Aorta (tissue), 5 donors: ENCODE data around the gene LRTM1. TPM values are rescaled to one million over a fixed set of nuclear protein-coding genes. Genes with fewer than 3 reads are reported as not detected.

Source experiments
- ATAC-seq: fragments of 200-7000 bp; cut with Tn5 transposase; one replicate; pipeline ENCODE4 v1.9.1; 2022; ENCODE audit warnings: moderate library complexity; ENCODE audit not compliant: low FRiP score
- DNase-seq, 2 donors: peaks; one replicate each; pipeline ENCODE4 v3.0.0-alpha.2; 2020
- H3K27ac ChIP-seq, 2 donors: one replicate each; pipeline ENCODE4 v1.5.1; 2013; ENCODE audit warnings: low read length in 2 of 2, mild to moderate bottlenecking in 2 of 2, moderate library complexity in 2 of 2, control low read depth in 1 of 2, inconsistent platforms in 1 of 2, low read depth in 1 of 2
- H3K27me3 ChIP-seq, 2 donors: one replicate each; pipeline ENCODE4 v1.6.1; 2013; ENCODE audit warnings: control low read depth in 1 of 2, low read length in 1 of 2, mild to moderate bottlenecking in 1 of 2, moderate library complexity in 1 of 2; ENCODE audit not compliant: insufficient read depth in 2 of 2, control insufficient read depth in 1 of 2
- H3K36me3 ChIP-seq, 2 donors: one replicate each; pipeline ENCODE4 v1.6.1; 2013; ENCODE audit warnings: control low read depth in 1 of 2, low read length in 1 of 2, mild to moderate bottlenecking in 1 of 2; ENCODE audit not compliant: insufficient read depth in 2 of 2, control insufficient read depth in 1 of 2
- H3K4me1 ChIP-seq, 2 donors: one replicate each; pipeline ENCODE4 v1.6.1; 2013; ENCODE audit warnings: low read length in 2 of 2, control low read depth in 1 of 2, mild to moderate bottlenecking in 1 of 2, moderate library complexity in 1 of 2; ENCODE audit not compliant: insufficient read depth in 2 of 2, control insufficient read depth in 1 of 2
- H3K4me3 ChIP-seq, 2 donors: one replicate each; pipeline ENCODE4 v1.5.1; 2013; ENCODE audit warnings: low read length in 2 of 2, control low read depth in 1 of 2, mild to moderate bottlenecking in 1 of 2
- H3K9me3 ChIP-seq: one replicate; pipeline ENCODE4 v1.6.1; 2013; ENCODE audit warnings: mild to moderate bottlenecking, low read length; ENCODE audit not compliant: control insufficient read depth
- WGBS, 2 donors: extraction: QIAGEN DNeasy Blood & Tissue Kit; methylation state at CpG; one replicate each; pipeline ENCODE4 v1.1.7; 2013; 5-methylcytosine and 5-hydroxymethylcytosine counted together
- intact Hi-C, 2 donors: fragments of 100-400 bp; cut with DNase I; formaldehyde crosslinking; loops; one replicate each; pipeline versions ENCODE4 v1.14.2 to v1.15.0; 2022
- polyA plus RNA-seq, 2 donors: library from polyadenylated mRNA; stranded (reverse); fragments of 200-250 nt; gene quantifications; one replicate each; pipeline ENCODE4 v1.2.3, GENCODE V29; 2013
- total RNA-seq, 2 donors: library from RNA; stranded (reverse); fragmentation: NEBNext Ultra II Directional; extraction: Animal tissue kit (Norgen Biotek cat#: 25700); gene quantifications; one replicate each; pipeline ENCODE4 v1.2.1, GENCODE V29; 2021
- donor health status: healthy with polysubstance abuse.
- donor health status: Bipolar disorder and iron deficiency.
- donor health status: DM: no; HTN: no; CAD: no.
- donor health status: DM: no; HTN: no; CAD: no.
- donor health status: DM: yes; HTN: yes; CAD: no.

LRTM1 gene
- total and polyA plus RNA-seq, 4 donors: not detected

GRCh38 chr3:54932606-54933005 is 4.7 kb upstream of the LRTM1 start:
- intact Hi-C loops: no loop called here
- Histone ChIP-seq H3K4me3 (no peak overlapping the region), H3K9me3 (no peaks in the 10 kb centered on the region), H3K27me3 (no peaks in the 10 kb centered on the region), H3K27ac (no peak overlapping the region), H3K36me3 (no peaks in the 10 kb centered on the region), H3K4me1 (no peaks in the 10 kb centered on the region)
- ATAC-seq (no peak), DNase-seq (no peak)
- 30 to 36% methylated on average over 4 of the region's 4 CpGs for WGBS, 2 donors

GRCh38 chr3:54931182-54931581 is 3.3 kb upstream of the LRTM1 start:
- DNase-seq: no peak
- H3K4me3 ChIP-seq: no peak overlapping the region
- ATAC-seq: no peak
- H3K9me3 ChIP-seq: no peaks in the 10 kb centered on the region
- H3K27ac ChIP-seq: no peak overlapping the region
- H3K4me1 ChIP-seq: peaks cover 0 to 2% of the 10 kb centered on the region in 2 donors
- intact Hi-C loops: no loop called here
- H3K36me3 ChIP-seq: no peaks in the 10 kb centered on the region
- H3K27me3 ChIP-seq: no peaks in the 10 kb centered on the region
- 49 to 60% methylated on average over 4 of the region's 4 CpGs for WGBS, 2 donors

GRCh38 chr3:54918516-54918915 is 9.3 kb downstream of the LRTM1 start:
- H3K36me3 ChIP-seq: no peaks in the 10 kb centered on the region
- no peak overlapping the region for H3K27ac ChIP-seq
- WGBS, 2 donors: 93 to 94% methylated on average over 12 of the region's 12 CpGs
- DNase-seq (no peak), ATAC-seq (no peak)
- H3K4me1 ChIP-seq: no peaks in the 10 kb centered on the region
- intact Hi-C loops: no loop called here
- no peaks in the 10 kb centered on the region for H3K27me3 ChIP-seq
- H3K4me3 ChIP-seq: no peak overlapping the region
- no peaks in the 10 kb centered on the region for H3K9me3 ChIP-seq

DNA sequence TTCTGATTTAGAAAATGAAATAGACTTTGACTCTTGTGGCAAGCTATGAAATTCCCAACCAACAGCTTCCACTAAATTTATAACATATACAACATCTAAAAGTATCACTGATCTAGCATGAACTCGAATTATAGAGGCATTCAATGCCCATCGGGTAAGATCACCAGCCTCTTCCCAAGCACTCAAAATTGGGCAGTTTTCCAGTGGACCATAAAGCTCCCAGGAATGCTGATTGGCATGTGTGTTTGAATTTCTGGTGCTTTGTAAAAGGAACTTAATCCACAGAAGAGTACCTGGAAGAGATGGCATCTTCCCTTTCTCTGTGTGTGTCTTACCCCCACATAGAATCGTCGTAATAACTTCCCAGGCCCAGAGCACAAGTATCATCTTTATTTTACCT is 10.0 kb downstream of the LRTM1 start:
- WGBS, 2 donors: 76 to 93% methylated on average over 4 of the region's 4 CpGs
- Histone ChIP-seq H3K27me3 (no peaks in the 10 kb centered on the region), H3K9me3 (no peaks in the 10 kb centered on the region), H3K27ac (no peak overlapping the region), H3K4me3 (no peak overlapping the region), H3K36me3 (no peaks in the 10 kb centered on the region), H3K4me1 (no peaks in the 10 kb centered on the region)
- intact Hi-C loops: no loop called here
- DNase-seq (no peak), ATAC-seq (no peak)

GRCh38 chr3:54917174-54917573 is 10.7 kb downstream of the LRTM1 start:
- Histone ChIP-seq H3K27ac (no peak overlapping the region), H3K36me3 (no peaks in the 10 kb centered on the region), H3K4me1 (no peaks in the 10 kb centered on the region), H3K4me3 (no peak overlapping the region), H3K27me3 (no peaks in the 10 kb centered on the region), H3K9me3 (no peaks in the 10 kb centered on the region)
- DNase-seq (no peak), ATAC-seq (no peak)
- intact Hi-C loops: no loop called here
- WGBS, 2 donors: 92 to 94% methylated on average over 2 of the region's 2 CpGs

DNA sequence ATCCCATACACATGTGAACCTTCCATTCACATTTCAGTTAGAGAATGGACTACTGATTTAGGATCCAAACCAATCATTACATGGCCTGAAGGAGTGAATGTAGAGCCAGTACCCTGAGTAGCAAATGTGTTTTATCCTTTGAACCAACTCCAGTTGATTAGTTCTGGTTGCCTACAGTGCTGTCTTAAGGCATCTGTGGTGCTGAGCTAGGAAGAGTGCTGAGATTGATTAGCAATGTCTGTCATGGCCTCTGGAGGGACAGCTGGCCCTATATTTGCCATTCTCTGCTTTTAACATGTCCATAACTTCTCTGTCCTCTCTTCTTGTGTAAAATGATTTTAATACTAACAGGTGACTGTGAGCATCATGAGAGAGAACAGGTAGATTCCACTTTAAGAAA is 11.1 kb downstream of the LRTM1 start:
- intact Hi-C loops: no loop called here
- Histone ChIP-seq H3K4me1 (no peaks in the 10 kb centered on the region), H3K9me3 (peaks cover 2% of the 10 kb centered on the region), H3K4me3 (no peak overlapping the region), H3K27me3 (no peaks in the 10 kb centered on the region), H3K27ac (no peak overlapping the region), H3K36me3 (no peaks in the 10 kb centered on the region)
- ATAC-seq (no peak), DNase-seq (no peak)

DNA sequence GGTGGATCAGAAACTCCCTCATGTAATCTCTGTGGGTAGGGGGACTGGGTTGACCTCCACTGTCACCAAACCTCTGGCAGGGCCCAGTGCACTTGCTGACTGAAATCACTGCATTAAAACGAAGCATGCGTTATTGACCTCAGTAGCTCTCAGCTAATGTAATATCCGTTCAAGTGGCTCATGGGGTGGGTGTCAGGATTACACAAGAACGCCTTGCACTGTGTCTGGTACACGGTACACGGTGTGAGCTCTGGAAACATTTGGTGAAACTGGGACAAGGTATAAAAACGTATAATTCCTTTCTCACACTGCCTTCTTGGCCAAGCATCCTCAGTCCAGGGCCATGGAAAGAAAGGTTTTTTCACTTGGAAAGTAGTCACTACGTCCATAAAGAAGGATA is 11.9 kb downstream of the LRTM1 start:
- no peaks in the 10 kb centered on the region for H3K4me1 ChIP-seq
- no peak overlapping the region for H3K4me3 ChIP-seq
- WGBS, 2 donors: 82 to 87% methylated on average over 8 of the region's 8 CpGs
- H3K27ac ChIP-seq: no peak overlapping the region
- intact Hi-C loops: no loop called here
- no peak for DNase-seq
- no peak for ATAC-seq
- H3K9me3 ChIP-seq: peaks cover 2% of the 10 kb centered on the region
- H3K27me3 ChIP-seq: no peaks in the 10 kb centered on the region
- H3K36me3 ChIP-seq: no peaks in the 10 kb centered on the region

DNA sequence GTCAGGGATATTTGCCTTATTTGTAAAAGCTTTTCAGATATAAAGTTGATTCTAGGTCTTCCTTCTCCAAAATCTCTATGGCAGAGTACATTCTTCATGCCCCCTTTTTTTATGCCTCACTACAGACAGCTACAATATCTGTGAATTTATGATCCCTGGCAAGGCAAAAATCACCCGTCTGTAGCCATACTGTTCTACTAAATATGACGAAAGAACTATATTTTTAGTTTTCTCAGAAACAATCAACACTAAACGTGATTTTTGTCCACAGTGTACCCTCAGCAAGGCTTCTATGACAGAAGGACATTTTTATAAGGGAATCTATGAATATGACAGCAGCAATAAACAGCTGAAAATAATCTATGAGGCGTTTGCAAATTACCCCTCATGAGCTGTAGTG is 12.7 kb downstream of the LRTM1 start:
- Histone ChIP-seq H3K27me3 (no peaks in the 10 kb centered on the region), H3K4me3 (no peak overlapping the region), H3K4me1 (no peaks in the 10 kb centered on the region), H3K36me3 (no peaks in the 10 kb centered on the region), H3K9me3 (peaks cover 2% of the 10 kb centered on the region), H3K27ac (no peak overlapping the region)
- intact Hi-C loops: no loop called here
- ATAC-seq: no peak
- WGBS, 2 donors: 18 to 41% methylated on average over 4 of the region's 4 CpGs
- DNase-seq: no peak

GRCh38 chr3:54914180-54914579 is 13.7 kb downstream of the LRTM1 start:
- no peak for ATAC-seq
- intact Hi-C loops: no loop called here

More at GRCh38 chr3:54914180-54914579, 13.7 kb downstream of the LRTM1 start:
- 48 to 57% methylated on average over 2 of the region's 2 CpGs for WGBS, 2 donors
- Histone ChIP-seq H3K4me1 (no peaks in the 10 kb centered on the region), H3K9me3 (peaks cover 2% of the 10 kb centered on the region), H3K27ac (no peak overlapping the region), H3K36me3 (no peaks in the 10 kb centered on the region), H3K27me3 (no peaks in the 10 kb centered on the region), H3K4me3 (no peak overlapping the region)
- DNase-seq: no peak
